SU-DHL-6 (cell line): ENCODE data around the gene ALOX5AP.

Source experiments
- EZH2phosphoT487 ChIP-seq: fragments of 200-600 bp; sonication (generic), shearing (Covaris generic); conservative IDR thresholded peaks from 2 replicates; pipeline ENCODE4 v1.6.1; 2018; ENCODE audit warnings: mild to moderate bottlenecking, antibody characterized with exemption, low read length, moderate library complexity, mixed read lengths
- TF ChIP-seq, protein P1 (sequence below): fragments of 200-600 bp; sonication (generic); IDR thresholded peaks from one replicate; pipeline ENCODE4 v1.5.1; 2017; ENCODE audit warnings: antibody characterized with exemption, mild to moderate bottlenecking, low read length, moderate library complexity; ENCODE audit not compliant: insufficient read depth, poor library complexity, severe bottlenecking

GRCh38 chr13:30697996-30698401, 37.3 kb upstream of the ALOX5AP start:
- TF ChIP-seq, protein P1, sequence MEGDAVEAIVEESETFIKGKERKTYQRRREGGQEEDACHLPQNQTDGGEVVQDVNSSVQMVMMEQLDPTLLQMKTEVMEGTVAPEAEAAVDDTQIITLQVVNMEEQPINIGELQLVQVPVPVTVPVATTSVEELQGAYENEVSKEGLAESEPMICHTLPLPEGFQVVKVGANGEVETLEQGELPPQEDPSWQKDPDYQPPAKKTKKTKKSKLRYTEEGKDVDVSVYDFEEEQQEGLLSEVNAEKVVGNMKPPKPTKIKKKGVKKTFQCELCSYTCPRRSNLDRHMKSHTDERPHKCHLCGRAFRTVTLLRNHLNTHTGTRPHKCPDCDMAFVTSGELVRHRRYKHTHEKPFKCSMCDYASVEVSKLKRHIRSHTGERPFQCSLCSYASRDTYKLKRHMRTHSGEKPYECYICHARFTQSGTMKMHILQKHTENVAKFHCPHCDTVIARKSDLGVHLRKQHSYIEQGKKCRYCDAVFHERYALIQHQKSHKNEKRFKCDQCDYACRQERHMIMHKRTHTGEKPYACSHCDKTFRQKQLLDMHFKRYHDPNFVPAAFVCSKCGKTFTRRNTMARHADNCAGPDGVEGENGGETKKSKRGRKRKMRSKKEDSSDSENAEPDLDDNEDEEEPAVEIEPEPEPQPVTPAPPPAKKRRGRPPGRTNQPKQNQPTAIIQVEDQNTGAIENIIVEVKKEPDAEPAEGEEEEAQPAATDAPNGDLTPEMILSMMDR = no peak
- no peak for TF ChIP-seq EZH2phosphoT487
